HepG2 (cell line): ENCODE measurements around the gene PRDM11.

ENCODE experiments used
- BCL6 ChIP-seq: IDR thresholded peaks from 2 replicates; pipeline ENCODE4 v1.6.1; 2016; ENCODE audit warnings: missing genetic modification reagents, missing compliant biosample characterization
- CREM ChIP-seq, 2 experiments: sonication (generic) in 1 of 2; formaldehyde crosslinking in 1 of 2; IDR thresholded peaks; 2 replicates each; pipeline versions ENCODE4 v1.4.0 to v1.6.1; 2016 to 2020; ENCODE audit warnings: antibody characterized with exemption in 1 of 2, mild to moderate bottlenecking in 1 of 2, missing genetic modification reagents in 1 of 2
- CTCF ChIP-seq: sonication (generic); formaldehyde crosslinking; IDR thresholded peaks from 2 replicates; pipeline ENCODE4 v1.5.0; 2020; ENCODE audit warnings: mild to moderate bottlenecking, missing genetic modification reagents, moderate library complexity
- ELF4 ChIP-seq: sonication (generic); formaldehyde crosslinking; IDR thresholded peaks from 2 replicates; pipeline ENCODE4 v1.5.0; 2020; ENCODE audit warnings: missing genetic modification reagents, mild to moderate bottlenecking, moderate library complexity, borderline replicate concordance
- EZH2 ChIP-seq: conservative IDR thresholded peaks from 2 replicates; pipeline ENCODE4 v1.6.1; 2012; ENCODE audit warnings: mild to moderate bottlenecking, low read depth, low read length, moderate library complexity
- MTA3 ChIP-seq: sonication (generic); formaldehyde crosslinking; IDR thresholded peaks from 2 replicates; pipeline ENCODE4 v1.4.0; 2020; ENCODE audit warnings: missing genetic modification reagents
- NAIF1 ChIP-seq: sonication (generic); formaldehyde crosslinking; IDR thresholded peaks from 2 replicates; pipeline ENCODE4 v1.5.0; 2020; ENCODE audit warnings: mild to moderate bottlenecking, missing genetic modification reagents, borderline replicate concordance
- NFAT5 ChIP-seq: sonication (generic); formaldehyde crosslinking; IDR thresholded peaks from 2 replicates; pipeline ENCODE4 v1.4.0; 2020; ENCODE audit warnings: missing genetic modification reagents
- POLR2A ChIP-seq, 2 experiments: IDR thresholded peaks; 2 replicates each; pipeline ENCODE4 v1.6.1; 2011; ENCODE audit warnings: low read depth in 2 of 2, low read length in 2 of 2, mild to moderate bottlenecking in 1 of 2, moderate library complexity in 1 of 2; ENCODE audit not compliant: insufficient read depth in 1 of 2
- ZBTB21 ChIP-seq: sonication (generic); formaldehyde crosslinking; IDR thresholded peaks from 2 replicates; pipeline ENCODE4 v1.4.0; 2020; ENCODE audit warnings: missing genetic modification reagents
- ZKSCAN5 ChIP-seq: sonication (generic); formaldehyde crosslinking; IDR thresholded peaks from 2 replicates; pipeline ENCODE4 v1.5.1; 2020; ENCODE audit warnings: mild to moderate bottlenecking, missing genetic modification reagents
- ZMAT5 ChIP-seq: sonication (generic); formaldehyde crosslinking; IDR thresholded peaks from 2 replicates; pipeline ENCODE4 v1.5.0; 2020; ENCODE audit warnings: mild to moderate bottlenecking, low read depth, missing genetic modification reagents, borderline replicate concordance
- TF ChIP-seq, protein P1 (sequence below): sonication (generic); formaldehyde crosslinking; IDR thresholded peaks from 2 replicates; pipeline ENCODE4 v1.4.0; 2020; ENCODE audit warnings: mild to moderate bottlenecking, low read depth, missing genetic modification reagents
- TF ChIP-seq, protein P2 (sequence below): sonication (generic); formaldehyde crosslinking; IDR thresholded peaks from 2 replicates; pipeline ENCODE4 v1.4.0; 2020; ENCODE audit warnings: missing genetic modification reagents

DNA sequence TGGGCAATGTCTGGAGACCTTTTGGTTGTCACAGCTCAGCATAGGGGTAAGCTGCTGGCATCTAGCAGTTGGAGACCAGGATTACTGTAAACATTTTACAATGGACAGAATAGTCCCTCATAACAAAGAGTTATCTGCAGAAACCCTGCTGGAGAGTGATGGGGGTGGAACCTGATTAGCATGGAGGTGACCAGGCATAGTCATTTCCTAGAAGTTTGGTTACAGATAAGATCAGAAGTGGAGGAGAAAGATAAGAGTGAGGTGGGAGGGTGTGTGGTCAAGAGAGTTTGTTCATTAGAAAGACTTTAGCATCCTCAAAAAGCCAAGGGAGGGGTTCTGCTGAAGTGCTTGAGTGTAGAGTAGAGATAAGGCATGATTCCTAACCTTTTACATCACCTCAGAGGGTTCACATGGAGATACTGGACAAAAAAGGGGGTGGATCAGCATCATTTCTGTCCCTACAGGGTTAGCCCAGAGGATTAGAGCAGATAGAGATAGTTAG lies 38.8 kb downstream of the PRDM11 start:
- TF ChIP-seq CREM (IDR thresholded peaks at IDR 0.05) (no peak), CREM (CRISPR knock-in tag; IDR thresholded peaks at IDR 0.05) (no peak), ZMAT5 (CRISPR knock-in tag) (no peak), ELF4 (no peak), BCL6 (CRISPR knock-in tag) (no peak), CTCF (CRISPR knock-in tag) (no peak), MTA3 (CRISPR knock-in tag) (no peak), POLR2A (IDR thresholded peaks at IDR 0.05; ENCODE audit: insufficient read depth in 1 of 2, low read depth in 2 of 2, low read length in 2 of 2) (no peak), EZH2 (no peak), ZBTB21 (CRISPR knock-in tag) (no peak), ZKSCAN5 (no peak), NFAT5 (CRISPR knock-in tag) (no peak), NAIF1 (CRISPR knock-in tag) (no peak)
- TF ChIP-seq, protein P1, sequence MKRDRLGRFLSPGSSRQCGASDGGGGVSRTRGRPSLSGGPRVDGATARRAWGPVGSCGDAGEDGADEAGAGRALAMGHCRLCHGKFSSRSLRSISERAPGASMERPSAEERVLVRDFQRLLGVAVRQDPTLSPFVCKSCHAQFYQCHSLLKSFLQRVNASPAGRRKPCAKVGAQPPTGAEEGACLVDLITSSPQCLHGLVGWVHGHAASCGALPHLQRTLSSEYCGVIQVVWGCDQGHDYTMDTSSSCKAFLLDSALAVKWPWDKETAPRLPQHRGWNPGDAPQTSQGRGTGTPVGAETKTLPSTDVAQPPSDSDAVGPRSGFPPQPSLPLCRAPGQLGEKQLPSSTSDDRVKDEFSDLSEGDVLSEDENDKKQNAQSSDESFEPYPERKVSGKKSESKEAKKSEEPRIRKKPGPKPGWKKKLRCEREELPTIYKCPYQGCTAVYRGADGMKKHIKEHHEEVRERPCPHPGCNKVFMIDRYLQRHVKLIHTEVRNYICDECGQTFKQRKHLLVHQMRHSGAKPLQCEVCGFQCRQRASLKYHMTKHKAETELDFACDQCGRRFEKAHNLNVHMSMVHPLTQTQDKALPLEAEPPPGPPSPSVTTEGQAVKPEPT (CRISPR knock-in tag), result no peak
- TF ChIP-seq, protein P2, sequence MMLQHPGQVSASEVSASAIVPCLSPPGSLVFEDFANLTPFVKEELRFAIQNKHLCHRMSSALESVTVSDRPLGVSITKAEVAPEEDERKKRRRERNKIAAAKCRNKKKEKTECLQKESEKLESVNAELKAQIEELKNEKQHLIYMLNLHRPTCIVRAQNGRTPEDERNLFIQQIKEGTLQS (CRISPR knock-in tag), result no peak
